HG03432 (cell line): ENCODE measurements around the gene B4GALNT4.
"Not testable (repeated sequence)": the region's sequence is repeated elsewhere in the genome, so short reads cannot be mapped to it uniquely, and the experiment has no call there.

Source experiments
- ATAC-seq: cut with Tn5 transposase; IDR thresholded peaks from one replicate; pipeline ENCODE4 v1.9.1; 2021; ENCODE audit warnings: mild to moderate bottlenecking, moderate library complexity; ENCODE audit not compliant: unreplicated experiment

B4GALNT4 gene

DNA sequence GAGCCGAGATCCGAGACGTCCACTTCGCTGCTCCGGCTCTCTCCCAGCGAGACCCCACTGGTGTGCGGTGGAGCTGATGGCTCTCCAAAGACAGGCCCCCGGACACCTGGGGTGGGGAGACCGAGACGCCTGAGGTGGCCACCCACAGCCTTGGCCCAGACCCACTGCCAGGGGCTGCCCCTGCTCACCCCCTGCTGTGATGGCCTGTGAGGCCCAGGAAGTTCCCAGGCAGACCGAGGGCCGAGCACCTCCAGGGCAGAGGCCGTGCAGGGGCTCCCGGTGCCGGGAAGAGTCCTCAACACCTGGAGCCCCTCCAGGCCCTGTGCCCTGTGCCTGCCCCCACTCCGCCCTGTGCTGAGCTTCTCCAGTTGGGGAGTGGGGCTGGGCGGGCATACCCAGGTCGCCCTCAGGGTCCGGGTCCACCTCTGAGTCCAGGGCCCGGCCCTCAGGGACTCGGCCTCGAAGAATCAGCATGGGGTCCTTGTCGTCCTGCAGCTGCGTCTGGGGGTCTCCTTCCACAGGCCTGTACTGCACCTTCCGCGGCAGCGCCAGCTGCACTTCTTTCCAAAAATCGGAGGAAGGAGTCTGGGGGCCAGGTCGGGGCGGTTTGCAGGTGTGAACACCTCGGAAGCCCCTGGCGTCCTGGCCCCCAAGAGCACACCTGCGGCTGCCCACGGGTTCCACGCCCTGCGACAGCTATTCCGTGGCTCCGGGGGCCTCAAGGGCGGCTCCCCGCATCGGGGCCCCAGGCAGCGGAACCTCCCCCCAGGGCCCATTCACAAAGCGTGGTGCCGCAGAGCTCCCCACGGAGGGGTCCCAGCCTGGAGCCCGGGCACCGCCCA lies 36.9 kb downstream of the B4GALNT4 start:
- no peak for ATAC-seq

- peak; percentile 68 for ATAC-seq
Observed at GRCh38 chr11:406796-407650, 37.7 kb downstream of the B4GALNT4 start.

DNA sequence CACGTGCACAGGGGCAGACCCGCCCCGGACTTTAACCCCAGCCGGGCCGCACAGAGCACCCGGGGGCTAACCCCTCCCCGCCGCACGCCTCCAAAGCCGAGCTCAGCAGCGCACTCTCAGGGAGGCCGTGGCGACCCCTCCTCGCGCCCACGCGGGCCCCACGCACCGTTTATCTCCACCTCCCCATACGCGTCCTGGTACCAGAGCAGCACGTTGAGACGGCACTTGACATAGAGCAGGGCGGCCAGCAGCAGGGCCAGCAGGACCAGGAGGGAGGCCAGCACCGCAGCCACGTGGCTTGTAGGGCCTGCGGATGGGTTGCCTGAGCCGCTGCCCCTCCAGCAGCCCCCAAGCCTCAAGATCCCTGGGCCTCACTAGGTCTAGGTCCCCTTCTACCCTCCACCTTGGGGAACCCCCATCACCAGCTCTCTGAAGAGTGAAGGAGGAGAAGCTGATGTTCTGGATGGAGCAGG lies 38.4 kb downstream of the B4GALNT4 start:
- ATAC-seq, result no peak

DNA sequence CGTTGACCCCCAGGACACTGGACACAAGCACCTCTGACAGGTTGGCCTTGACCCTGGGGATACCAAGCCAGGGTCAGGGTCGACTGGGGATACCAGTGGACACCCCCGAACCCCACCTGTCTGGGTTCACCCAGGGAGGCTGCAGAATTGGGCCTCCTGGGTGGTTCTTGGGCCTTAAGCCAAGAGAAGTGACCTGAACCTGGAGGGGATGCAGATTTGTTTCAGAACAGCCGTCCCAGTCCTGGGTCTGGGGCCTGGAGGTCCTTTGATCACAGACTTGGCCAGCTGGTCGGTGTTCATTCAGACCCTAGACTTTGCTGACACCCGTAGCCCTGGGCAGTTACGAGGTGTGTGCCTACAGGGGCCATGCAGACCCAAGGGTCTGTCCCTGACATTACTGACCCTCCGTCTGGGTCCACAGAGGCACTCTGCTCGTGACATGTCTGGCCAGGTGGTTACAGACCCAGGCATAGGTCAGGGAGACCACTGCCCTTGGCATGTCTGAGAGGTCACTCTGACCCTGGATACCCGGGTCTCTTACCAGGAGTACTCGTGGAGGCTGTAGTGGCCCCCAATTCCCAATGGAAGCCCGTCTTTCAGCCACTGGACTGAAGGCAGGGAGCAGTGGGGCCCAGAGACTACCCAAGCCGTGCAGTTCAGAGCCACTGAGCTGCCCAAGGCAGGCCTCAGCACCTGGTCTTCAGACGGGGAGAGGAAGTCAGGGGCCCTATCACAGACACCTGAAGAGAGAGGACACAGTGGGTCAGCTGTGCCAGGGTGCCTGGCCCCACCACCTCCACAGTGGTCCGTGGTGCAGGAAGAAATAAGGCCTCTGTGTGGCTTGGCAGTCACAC lies 39.1 kb downstream of the B4GALNT4 start:
- no peak for ATAC-seq

GRCh38 chr11:409008-409599 lies 39.8 kb downstream of the B4GALNT4 start:
- no peak for ATAC-seq

DNA sequence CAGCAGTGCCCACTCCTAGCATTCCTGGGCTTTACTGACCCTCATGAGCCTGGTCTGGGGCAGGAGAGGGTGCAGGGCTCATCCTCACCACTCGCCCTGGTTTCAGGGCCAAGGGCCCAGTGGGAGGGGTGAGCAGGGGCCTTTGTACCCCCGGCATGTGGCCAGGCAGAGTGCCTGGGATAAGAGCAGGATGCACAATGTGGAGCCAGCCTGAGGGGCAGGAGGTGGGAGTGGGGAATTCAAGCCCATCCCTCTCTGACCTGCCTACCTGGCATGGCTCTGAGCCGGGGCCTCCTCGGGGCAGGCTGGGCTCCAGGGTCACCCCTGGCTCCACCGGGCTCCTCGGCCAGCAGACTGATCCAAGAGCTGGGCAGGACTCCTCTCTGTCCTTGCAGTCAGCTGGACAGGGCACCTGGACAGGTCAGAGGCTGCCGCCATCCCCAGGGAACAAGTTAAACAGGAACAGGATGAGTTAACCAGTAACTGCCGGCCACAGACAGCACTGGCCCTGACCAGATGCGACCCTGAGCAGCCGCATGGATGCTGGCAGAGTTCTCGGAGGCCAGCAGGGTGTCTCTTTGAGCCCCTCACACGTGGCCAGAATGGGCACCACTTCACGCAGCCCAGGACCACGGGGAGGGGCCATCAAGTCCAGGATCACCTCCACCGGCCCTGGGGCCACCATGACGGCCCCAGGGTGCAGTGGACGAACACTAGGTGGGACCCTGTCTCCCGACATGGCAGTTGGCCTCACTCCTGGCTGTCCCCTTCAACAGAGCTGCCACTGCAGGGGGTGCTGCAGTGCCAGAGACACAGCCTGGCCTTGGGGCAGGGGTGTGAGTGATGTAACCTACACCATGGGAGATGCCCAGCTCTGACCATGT lies 40.5 kb downstream of the B4GALNT4 start:
- ATAC-seq, result no peak

- ATAC-seq, result not testable (repeated sequence)
Observed at GRCh38 chr11:410711-411110, 41.4 kb downstream of the B4GALNT4 start.

DNA sequence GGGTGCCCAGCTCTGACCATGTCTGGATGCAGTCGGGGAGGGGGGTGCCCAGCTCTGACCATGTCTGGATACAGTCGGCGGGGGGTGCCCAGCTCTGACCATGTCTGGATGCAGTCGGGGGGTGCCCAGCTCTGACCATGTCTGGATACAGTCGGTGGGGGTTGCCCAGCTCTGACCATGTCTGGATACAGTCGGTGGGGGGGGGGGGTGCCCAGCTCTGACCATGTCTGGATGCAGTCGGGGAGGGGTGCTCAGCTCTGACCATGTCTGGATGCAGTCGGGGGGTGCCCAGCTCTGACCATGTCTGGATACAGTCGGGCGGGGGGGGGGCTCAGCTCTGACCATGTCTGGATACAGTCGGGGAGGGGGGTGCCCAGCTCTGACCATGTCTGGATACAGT lies 42.2 kb downstream of the B4GALNT4 start:
- not testable (repeated sequence) for ATAC-seq

- no peak for ATAC-seq
Observed at GRCh38 chr11:412641-413119, 43.4 kb downstream of the B4GALNT4 start.

GRCh38 chr11:413120-414081 lies 44.1 kb downstream of the B4GALNT4 start:
- ATAC-seq, result no peak

DNA sequence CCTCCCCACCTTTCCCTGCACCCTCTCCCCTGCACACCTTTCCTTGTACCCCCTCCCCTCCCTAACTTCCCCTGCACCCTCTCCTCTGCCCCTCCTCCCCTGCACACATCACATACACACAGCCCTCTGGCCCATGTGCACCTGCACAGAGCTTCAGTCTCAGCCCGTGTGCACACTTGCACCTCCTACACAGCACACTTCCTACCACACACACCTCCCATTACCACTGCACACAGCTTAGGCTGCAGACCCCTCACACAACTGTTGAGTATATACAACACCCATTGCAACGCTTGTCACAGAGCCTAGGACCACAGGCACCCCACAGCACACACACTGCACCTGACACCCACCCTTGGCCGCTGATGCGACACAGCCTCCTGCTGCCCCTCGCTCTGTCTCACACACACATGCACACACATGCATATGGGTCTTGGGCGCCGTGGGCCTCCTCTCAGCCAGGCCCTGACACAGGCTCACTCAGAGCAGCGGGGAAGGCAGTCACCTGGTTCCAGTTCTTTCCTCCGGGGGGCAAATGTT lies 45.1 kb downstream of the B4GALNT4 start:
- no peak for ATAC-seq

GRCh38 chr11:415640-416041 lies 46.3 kb downstream of the B4GALNT4 start:
- no peak for ATAC-seq

- no peak for ATAC-seq
Observed at GRCh38 chr11:416051-416756, 46.9 kb downstream of the B4GALNT4 start.

DNA sequence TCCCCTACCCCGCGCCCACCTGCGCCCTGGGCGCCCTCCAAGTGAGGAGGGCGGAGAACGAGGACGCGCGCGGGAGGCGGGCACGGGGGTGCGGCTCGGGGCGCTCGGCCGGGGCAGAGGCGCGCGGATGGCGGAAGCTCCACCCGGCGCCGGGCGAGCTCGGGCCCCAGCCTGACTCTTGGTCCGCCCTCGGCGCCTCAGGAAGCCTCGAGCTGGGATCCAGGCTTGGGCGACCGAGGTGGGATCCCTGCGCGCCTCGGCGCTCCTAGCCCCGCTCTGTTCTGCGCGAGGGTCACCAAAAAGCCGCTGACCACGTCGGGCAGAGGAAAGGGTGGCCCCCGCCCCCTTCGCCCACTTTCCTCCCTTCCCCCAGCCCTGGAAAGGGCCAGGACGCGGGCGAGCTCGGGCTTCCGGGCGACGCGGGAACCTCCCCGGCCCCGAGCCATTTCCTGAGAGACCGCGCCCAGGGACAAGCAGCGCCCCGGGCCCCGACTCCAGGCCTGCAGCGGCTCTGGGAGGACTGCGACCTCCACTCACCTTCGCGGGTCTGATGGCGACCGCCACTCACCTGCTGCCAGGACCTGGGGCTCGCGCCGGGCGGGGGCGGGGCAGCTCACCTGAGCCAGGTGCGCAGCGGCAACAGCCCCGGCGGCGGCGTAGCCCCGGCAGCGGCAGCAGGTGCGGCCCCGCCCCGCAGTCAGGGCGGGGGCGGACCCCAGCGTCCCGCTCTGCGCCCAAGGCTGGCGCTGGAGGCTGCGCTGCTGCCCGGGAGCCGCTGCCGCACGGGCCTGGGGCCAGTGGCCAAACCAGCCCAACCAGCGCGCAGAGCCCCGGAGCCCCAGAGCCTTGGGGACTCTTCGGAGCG lies 47.7 kb downstream of the B4GALNT4 start:
- ATAC-seq, result no peak

GRCh38 chr11:417652-418342 lies 48.5 kb downstream of the B4GALNT4 start:
- no peak for ATAC-seq
